SU-DHL-6 (cell line): ENCODE data around the gene MCMBP.
A peak's percentile ranks its signal among the peaks of the same experiment; 100 is the strongest.

Experiments
- H2AFZ ChIP-seq: fragments of 200-600 bp; sonication (generic); 2 replicates; pipeline ENCODE4 v1.6.1; 2014; ENCODE audit warnings: low read depth, mild to moderate bottlenecking, moderate library complexity, mixed read lengths, antibody characterized with exemption, low read length; ENCODE audit not compliant: severe bottlenecking
- H3F3A ChIP-seq: fragments of 200-600 bp; shearing (Covaris generic); 2 replicates; pipeline ENCODE4 v1.6.0; 2016; ENCODE audit warnings: antibody characterized with exemption, mild to moderate bottlenecking; ENCODE audit not compliant: insufficient read depth
- H3K27ac ChIP-seq: fragments of 200-600 bp; sonication (generic); 2 replicates; pipeline ENCODE4 v1.5.1; 2016; ENCODE audit warnings: low read depth, mild to moderate bottlenecking, low read length, moderate library complexity, mixed read lengths
- H3K27me3 ChIP-seq: fragments of 200-600 bp; sonication (generic), shearing (Covaris generic); 2 replicates; pipeline ENCODE4 v1.6.0; 2014; ENCODE audit warnings: mild to moderate bottlenecking, low read length
- H3K36me3 ChIP-seq: fragments of 200-600 bp; sonication (generic); 2 replicates; pipeline ENCODE4 v1.6.1; 2014; ENCODE audit warnings: mild to moderate bottlenecking, low read length, mixed read lengths
- H3K4me2 ChIP-seq: fragments of 300-600, 200-600 bp; shearing (Covaris generic), sonication (generic); 2 replicates; pipeline ENCODE4 v1.6.0; 2014; ENCODE audit warnings: low read length, low read depth, mild to moderate bottlenecking; ENCODE audit not compliant: poor library complexity, severe bottlenecking
- H3K4me3 ChIP-seq: fragments of 200-600 bp; sonication (generic); 2 replicates; pipeline ENCODE4 v1.5.1; 2014; ENCODE audit warnings: antibody characterized with exemption, low read length, mild to moderate bottlenecking, mixed read lengths; ENCODE audit not compliant: insufficient read depth, poor library complexity, severe bottlenecking
- H3K79me2 ChIP-seq: fragments of 200-600 bp; sonication (generic); 2 replicates; pipeline ENCODE4 v1.6.1; 2014; ENCODE audit warnings: mild to moderate bottlenecking, low read length, moderate library complexity; ENCODE audit not compliant: insufficient read depth
- H3K9ac ChIP-seq: fragments of 200-600 bp; sonication (generic); 2 replicates; pipeline ENCODE4 v1.7.0; 2014; ENCODE audit warnings: mild to moderate bottlenecking, low read length
- H3K9me2 ChIP-seq: fragments of 200-600 bp; sonication (generic); replicated peaks from 2 replicates; pipeline ENCODE4 v1.6.1; 2014; ENCODE audit warnings: low read length; ENCODE audit not compliant: insufficient read depth
- H3K9me3 ChIP-seq: fragments of 200-600 bp; sonication (generic); 2 replicates; pipeline ENCODE4 v1.6.1; 2014; ENCODE audit warnings: low read length, mixed read lengths; ENCODE audit not compliant: insufficient read depth
- H4K20me1 ChIP-seq: fragments of 200-600 bp; sonication (generic); 2 replicates; pipeline ENCODE4 v1.6.1; 2014; ENCODE audit warnings: low read depth, mild to moderate bottlenecking, antibody characterized with exemption, low read length, moderate library complexity, mixed read lengths
- EZH2phosphoT487 ChIP-seq: fragments of 200-600 bp; sonication (generic), shearing (Covaris generic); conservative IDR thresholded peaks from 2 replicates; pipeline ENCODE4 v1.6.1; 2018; ENCODE audit warnings: mild to moderate bottlenecking, antibody characterized with exemption, low read length, moderate library complexity, mixed read lengths
- TF ChIP-seq, protein P1 (sequence below): fragments of 200-600 bp; sonication (generic); IDR thresholded peaks from one replicate; pipeline ENCODE4 v1.5.1; 2017; ENCODE audit warnings: antibody characterized with exemption, mild to moderate bottlenecking, low read length, moderate library complexity; ENCODE audit not compliant: insufficient read depth, poor library complexity, severe bottlenecking

The MCMBP gene

DNA sequence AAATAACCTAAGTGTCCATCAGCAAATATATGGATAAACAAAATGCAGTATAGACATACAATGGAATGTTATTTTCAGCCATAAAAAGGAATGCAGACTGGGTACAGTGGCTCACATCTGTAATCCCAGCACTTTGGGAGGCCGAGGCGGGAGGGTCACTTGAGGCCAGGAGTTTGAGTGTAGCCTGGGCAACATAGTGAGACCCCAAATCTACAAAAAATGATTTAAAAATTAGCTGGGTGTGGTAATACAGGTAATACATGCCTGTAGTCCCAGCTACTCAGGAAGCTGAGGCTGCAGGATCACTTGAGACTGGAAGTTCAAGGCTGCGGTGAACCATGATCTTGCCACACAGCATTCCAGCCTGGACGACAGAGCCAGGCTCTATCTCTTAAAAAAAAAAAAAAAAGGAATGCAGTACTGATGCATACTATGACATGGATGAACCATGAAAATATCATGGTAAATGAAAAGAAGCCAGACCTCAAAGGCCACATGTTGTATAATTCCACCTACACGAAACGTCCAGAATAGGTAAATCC lies 6.9 kb downstream of the MCMBP start:
- H3K36me3 ChIP-seq: peaks cover 17% of the 10 kb centered on the region
- peaks cover 100% of the 10 kb centered on the region for H3K79me2 ChIP-seq
- H3K4me2 ChIP-seq: no peak overlapping the region
- no peak overlapping the region for H3K4me3 ChIP-seq
- H3K27ac ChIP-seq: no peak overlapping the region
- peaks cover 35% of the 10 kb centered on the region for H4K20me1 ChIP-seq
- no peak overlapping the region for H2AFZ ChIP-seq
- H3K9me3 ChIP-seq: peaks cover 9% of the 10 kb centered on the region; the same call in 1 of the 2 replicates
- no peak overlapping the region for H3K9ac ChIP-seq
- no peak for TF ChIP-seq EZH2phosphoT487
- TF ChIP-seq, protein P1, sequence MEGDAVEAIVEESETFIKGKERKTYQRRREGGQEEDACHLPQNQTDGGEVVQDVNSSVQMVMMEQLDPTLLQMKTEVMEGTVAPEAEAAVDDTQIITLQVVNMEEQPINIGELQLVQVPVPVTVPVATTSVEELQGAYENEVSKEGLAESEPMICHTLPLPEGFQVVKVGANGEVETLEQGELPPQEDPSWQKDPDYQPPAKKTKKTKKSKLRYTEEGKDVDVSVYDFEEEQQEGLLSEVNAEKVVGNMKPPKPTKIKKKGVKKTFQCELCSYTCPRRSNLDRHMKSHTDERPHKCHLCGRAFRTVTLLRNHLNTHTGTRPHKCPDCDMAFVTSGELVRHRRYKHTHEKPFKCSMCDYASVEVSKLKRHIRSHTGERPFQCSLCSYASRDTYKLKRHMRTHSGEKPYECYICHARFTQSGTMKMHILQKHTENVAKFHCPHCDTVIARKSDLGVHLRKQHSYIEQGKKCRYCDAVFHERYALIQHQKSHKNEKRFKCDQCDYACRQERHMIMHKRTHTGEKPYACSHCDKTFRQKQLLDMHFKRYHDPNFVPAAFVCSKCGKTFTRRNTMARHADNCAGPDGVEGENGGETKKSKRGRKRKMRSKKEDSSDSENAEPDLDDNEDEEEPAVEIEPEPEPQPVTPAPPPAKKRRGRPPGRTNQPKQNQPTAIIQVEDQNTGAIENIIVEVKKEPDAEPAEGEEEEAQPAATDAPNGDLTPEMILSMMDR: no peak
- no peaks in the 10 kb centered on the region for H3K27me3 ChIP-seq
- H3F3A ChIP-seq: peaks cover 29% of the 10 kb centered on the region
- no peaks in the 10 kb centered on the region for H3K9me2 ChIP-seq

DNA sequence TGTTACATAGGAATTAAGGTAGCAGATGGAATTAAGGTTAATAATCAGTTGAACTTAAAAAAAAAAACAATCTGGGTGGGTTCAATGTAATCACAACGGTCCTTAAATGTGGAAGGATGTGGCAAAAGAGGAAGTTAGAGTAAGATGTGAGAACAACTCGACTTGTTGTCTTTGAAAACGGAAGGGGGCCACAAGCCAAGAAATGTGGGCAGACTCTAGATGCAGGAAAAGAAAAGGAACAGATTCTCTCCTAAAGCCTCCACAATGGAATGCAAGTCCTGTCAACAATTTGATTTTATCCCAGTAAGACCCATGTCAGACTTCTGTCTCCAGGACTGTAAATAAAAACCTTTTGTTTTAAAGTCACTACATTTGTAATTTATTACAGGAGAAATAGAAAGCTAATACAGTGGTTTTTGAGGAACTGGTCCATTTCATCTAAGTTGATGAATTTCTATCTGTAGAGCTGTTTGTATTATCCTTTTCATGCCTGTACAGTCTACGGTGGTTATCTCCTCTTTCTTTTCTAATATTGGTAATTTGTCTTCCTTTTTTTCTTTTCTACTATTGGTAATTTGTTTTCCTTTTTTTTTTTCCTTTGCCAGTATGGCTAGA lies 8.6 kb downstream of the MCMBP start:
- Histone ChIP-seq H3K9me3 (peaks cover 9% of the 10 kb centered on the region; the same call in 1 of the 2 replicates), H3K36me3 (peaks cover 17% of the 10 kb centered on the region), H3K79me2 (peaks cover 100% of the 10 kb centered on the region), H3K4me2 (peak overlapping the region; percentile 21), H3K9ac (no peak overlapping the region), H3F3A (peaks cover 41% of the 10 kb centered on the region), H3K27me3 (no peaks in the 10 kb centered on the region), H4K20me1 (peaks cover 39% of the 10 kb centered on the region), H3K4me3 (no peak overlapping the region), H3K9me2 (no peaks in the 10 kb centered on the region), H3K27ac (no peak overlapping the region), H2AFZ (no peak overlapping the region)
- TF ChIP-seq, protein P1: no peak

GRCh38 chr10:119862524-119862923 lies 10.1 kb downstream of the MCMBP start:
- Histone ChIP-seq H4K20me1 (peaks cover 40% of the 10 kb centered on the region), H3K4me2 (no peak overlapping the region), H3K27ac (no peak overlapping the region), H3K4me3 (no peak overlapping the region), H3K9me2 (no peaks in the 10 kb centered on the region), H3K9ac (no peak overlapping the region), H2AFZ (no peak overlapping the region), H3F3A (peaks cover 41% of the 10 kb centered on the region), H3K36me3 (peaks cover 30% of the 10 kb centered on the region), H3K79me2 (peaks cover 99% of the 10 kb centered on the region), H3K27me3 (no peaks in the 10 kb centered on the region), H3K9me3 (peaks cover 9% of the 10 kb centered on the region; the same call in 1 of the 2 replicates)
- TF ChIP-seq, protein P1: no peak
- TF ChIP-seq EZH2phosphoT487: no peak
